A549 (cell line): Measurements from ENCODE around the gene NPAS2. TPM values are rescaled to one million over a fixed set of nuclear protein-coding genes. Genes with fewer than 3 reads are reported as not detected.

Experiments
- ATAC-seq, 2 experiments: fragments of 200-7000 bp in 1 of 2; fragments of >200 bp in 1 of 2; cut with Nextera tagmentation in 1 of 2; cut with Tn5 transposase in 1 of 2; 3 replicates each; pipeline versions ENCODE4 v1.8.0 to v1.9.1; 2018 to 2020; ENCODE audit warnings: mild to moderate bottlenecking in 1 of 2, moderate library complexity in 1 of 2
- CTCF ChIA-PET: fragments of 300-600 bp; sonication (Branson Sonifier 250); formaldehyde crosslinking; extraction: SDS; loops from one replicate; lab custom pipeline; 2021; ENCODE audit warnings: antibody characterized with exemption, inconsistent platforms; lab: Yijun Ruan, JAX
- POLR2A ChIA-PET: fragments of 350-600 bp; formaldehyde crosslinking; extraction: SDS; loops from one replicate; lab custom pipeline; 2021; ENCODE audit warnings: antibody characterized with exemption, inconsistent platforms; lab: Yijun Ruan, JAX
- DNase-seq, 2 experiments: peaks; one replicate each; pipeline versions ENCODE4 v3.0.0 to v3.0.0-alpha.2; 2011 to 2016; ENCODE audit warnings: low read depth in 1 of 2, low spot score in 1 of 2
- FAIRE-seq: peaks from 2 replicates; lab custom pipeline; 2011; peaks lifted over from hg19 to GRCh38; lab: Jason Lieb, UNC
- H3K27ac ChIP-seq, 2 experiments: fragments of >200 bp; sonication (Bioruptor Twin); formaldehyde crosslinking; 3 replicates each; pipeline ENCODE4 v1.5.1; 2016 to 2017
- H3K4me1 ChIP-seq: fragments of >200 bp; sonication (Bioruptor Twin); formaldehyde crosslinking; 3 replicates; pipeline ENCODE4 v1.6.1; 2016
- H3K4me2 ChIP-seq: fragments of >200 bp; sonication (Bioruptor Twin); formaldehyde crosslinking; 3 replicates; pipeline ENCODE4 v1.6.1; 2016
- H3K4me3 ChIP-seq: fragments of >200 bp; sonication (Bioruptor Twin); formaldehyde crosslinking; 3 replicates; pipeline ENCODE4 v1.5.1; 2016
- H3K9me3 ChIP-seq: fragments of >200 bp; sonication (Bioruptor Twin); formaldehyde crosslinking; 3 replicates; pipeline ENCODE4 v1.6.1; 2016
- CEBPB ChIP-seq, 2 experiments: fragments of >200 bp in 1 of 2; sonication (Bioruptor Twin) in 1 of 2; formaldehyde crosslinking in 1 of 2; IDR thresholded peaks; 2 replicates each; pipeline ENCODE4 v1.6.1; 2012 to 2016
- CTCF ChIP-seq: fragments of >200 bp; sonication (Bioruptor Twin); formaldehyde crosslinking; IDR thresholded peaks from 3 replicates; pipeline ENCODE4 v1.5.1; 2016
- E2F6 ChIP-seq: IDR thresholded peaks from 2 replicates; pipeline ENCODE4 v1.6.1; 2012; ENCODE audit warnings: low read depth, borderline replicate concordance
- EHMT2 ChIP-seq: fragments of 200-600 bp; sonication (generic); IDR thresholded peaks from 2 replicates; pipeline ENCODE4 v1.6.1; 2016; ENCODE audit warnings: antibody characterized with exemption, low read depth, mild to moderate bottlenecking, moderate library complexity
- ELK1 ChIP-seq: fragments of 150-350 bp; IDR thresholded peaks from 2 replicates; pipeline ENCODE4 v1.6.1; 2014; ENCODE audit warnings: low read depth, mild to moderate bottlenecking, low read length
- FOSB ChIP-seq: fragments of 250-450 bp; sonication (Bioruptor Pico); IDR thresholded peaks from 2 replicates; pipeline ENCODE4 v1.5.0; 2020; ENCODE audit warnings: mild to moderate bottlenecking, moderate library complexity
- GATA3 ChIP-seq: IDR thresholded peaks from 2 replicates; pipeline ENCODE4 v1.6.1; 2012; ENCODE audit warnings: borderline replicate concordance
- HMGXB4 ChIP-seq: fragments of 250-450 bp; sonication (Bioruptor Pico); IDR thresholded peaks from 2 replicates; pipeline ENCODE4 v1.5.0; 2021; ENCODE audit warnings: mild to moderate bottlenecking, moderate library complexity, borderline replicate concordance
- HOXA7 ChIP-seq: fragments of 250-450 bp; sonication (Bioruptor Pico); IDR thresholded peaks from 2 replicates; pipeline ENCODE4 v1.5.0; 2020; ENCODE audit warnings: mild to moderate bottlenecking, moderate library complexity
- HOXB13 ChIP-seq: fragments of 250-450 bp; sonication (Bioruptor Pico); IDR thresholded peaks from 2 replicates; pipeline ENCODE4 v1.5.0; 2020; ENCODE audit warnings: low read depth, mild to moderate bottlenecking, moderate library complexity
- MAX ChIP-seq: IDR thresholded peaks from 2 replicates; pipeline ENCODE4 v1.6.1; 2012
- MAZ ChIP-seq: fragments of 150-350 bp; IDR thresholded peaks from 2 replicates; pipeline ENCODE4 v1.6.1; 2014; ENCODE audit warnings: antibody characterized with exemption, low read depth, low read length, borderline replicate concordance
- MYC ChIP-seq: IDR thresholded peaks from 2 replicates; pipeline ENCODE4 v1.6.1; 2012; ENCODE audit warnings: mild to moderate bottlenecking, inconsistent platforms, low read length, improper control_type of control experiment, borderline replicate concordance
- NFE2L2 ChIP-seq: fragments of 150-350 bp; conservative IDR thresholded peaks from 2 replicates; pipeline ENCODE4 v1.6.1; 2014; ENCODE audit warnings: low read length
- PHF8 ChIP-seq: fragments of 200-600 bp; sonication (generic); IDR thresholded peaks from 2 replicates; pipeline ENCODE4 v1.6.1; 2016; ENCODE audit warnings: low read depth, mild to moderate bottlenecking, antibody characterized with exemption, moderate library complexity, borderline replicate concordance
- POLR2AphosphoS2 ChIP-seq: conservative IDR thresholded peaks from 2 replicates; pipeline ENCODE4 v1.6.1; 2012; ENCODE audit warnings: low read length, improper control_type of control experiment, inconsistent platforms
- RARB ChIP-seq: fragments of 250-450 bp; sonication (Bioruptor Pico); IDR thresholded peaks from 2 replicates; pipeline ENCODE4 v1.8.0; 2021; ENCODE audit warnings: mild to moderate bottlenecking, moderate library complexity
- RFX5 ChIP-seq: fragments of 450-650 bp; IDR thresholded peaks from 2 replicates; pipeline ENCODE4 v1.7.1; 2014; ENCODE audit warnings: antibody characterized with exemption, mild to moderate bottlenecking, moderate library complexity
- SMC3 ChIP-seq: fragments of >200 bp; sonication (Bioruptor Twin); formaldehyde crosslinking; IDR thresholded peaks from 3 replicates; pipeline ENCODE4 v1.6.1; 2018; ENCODE audit warnings: inconsistent platforms
- TP53 ChIP-seq: fragments of 250-450 bp; sonication (Bioruptor Pico); IDR thresholded peaks from 2 replicates; pipeline ENCODE4 v1.5.0; 2021; ENCODE audit warnings: mild to moderate bottlenecking, moderate library complexity
- ZNF302 ChIP-seq: fragments of 250-450 bp; sonication (Bioruptor Pico); IDR thresholded peaks from 2 replicates; pipeline ENCODE4 v1.9.0; 2021; ENCODE audit warnings: inconsistent platforms, mild to moderate bottlenecking, moderate library complexity
- WGBS: methylation state at CpG from one replicate; pipeline ENCODE4 v1.1.6; 2017; ENCODE audit errors: missing lambda C conversion rate; 5-methylcytosine and 5-hydroxymethylcytosine counted together
- polyA plus RNA-seq, 4 experiments: library from polyadenylated mRNA; depleted of rRNA in 3 of 4; stranded (reverse); fragments of >200 nt; fragmentation: RNase III in 1 of 4; extraction: RNeasy Plus Mini Kit Qiagen cat#74134 plus additional on column Dnase treatment in 1 of 4; gene quantifications; 2 replicates in 3 of 4; 3 replicates in 1 of 4; pipeline ENCODE4 v1.2.3, GENCODE V29; 2011 to 2017

NPAS2 gene
- polyA plus RNA-seq, 2 of the 4 experiments (the other 2 are of a cell fraction): 31.4 to 56.1 TPM

- ChIA-PET CTCF (interaction anchor here (0.7 to 3.2 kb wide), 15 partner anchors 9 to 296 kb away, joined by 3 to 18 read pairs (median 4); no protein-coding TSS in a partner anchor), POLR2A (interaction anchor here (0.7 to 2.1 kb wide), 9 partner anchors 10 to 341 kb away, joined by 3 to 16 read pairs (median 4); partner anchors contain the start of genes NPAS2, PDCL3 and RPL31)
- 31% methylated on average over 16 of the region's 17 CpGs for WGBS
- H3K9me3 ChIP-seq: peaks cover 14% of the 10 kb centered on the region
- peak; percentile 58 to 66 for ATAC-seq
- H3K4me3 ChIP-seq: 0 out of 3 replicates have a peak overlapping the region, but pooled peaks have one; percentile 3
- peak overlapping the region; percentile 97 for H3K27ac ChIP-seq
- TF ChIP-seq HOXA7 (CRISPR knock-in tag): peak; percentile 45; the same call in 1 of the 2 replicates
- no peak for TF ChIP-seq CTCF
- TF ChIP-seq PHF8: no peak
- no peak for TF ChIP-seq ELK1
- TF ChIP-seq CEBPB (IDR thresholded peaks at IDR 0.05): peak; percentile 72 to 91
- 0 out of 3 replicates have a peak, but pooled peaks have one; percentile 10 for TF ChIP-seq SMC3
- TF ChIP-seq MAX: peak; percentile 37; the same call in 1 of the 2 replicates
- peak overlapping the region; percentile 76 for H3K4me2 ChIP-seq
- FAIRE-seq: no peak
- H3K4me1 ChIP-seq: peaks cover 66% of the 10 kb centered on the region
- DNase-seq: peak; percentile 55 to 83
Measured at GRCh38 chr2:100903534-100904258, 83.8 kb downstream of the NPAS2 start.

GRCh38 chr2:100905132-100905805 lies 85.3 kb downstream of the NPAS2 start:
- POLR2A ChIA-PET: no interaction called here
- 76% methylated on average over 9 of the region's 9 CpGs for WGBS
- CTCF ChIA-PET: interaction anchor here (1.0 to 3.2 kb wide), 4 partner anchors 8 to 299 kb away, joined by 4 to 18 read pairs (median 4); no protein-coding TSS in a partner anchor
- DNase-seq (no peak), FAIRE-seq (no peak), ATAC-seq (no peak)
- peak overlapping the region; percentile 97 for H3K27ac ChIP-seq
- no peak overlapping the region for H3K4me3 ChIP-seq
- no peak overlapping the region; the same call in 2 of the 3 replicates for H3K4me2 ChIP-seq
- TF ChIP-seq HMGXB4 (CRISPR knock-in tag): no peak
- no peak for TF ChIP-seq ZNF302
- TF ChIP-seq CTCF: no peak
- TF ChIP-seq TP53 (CRISPR knock-in tag): no peak
- TF ChIP-seq POLR2AphosphoS2: no peak
- TF ChIP-seq EHMT2: no peak
- TF ChIP-seq NFE2L2: no peak
- no peak for TF ChIP-seq RFX5
- TF ChIP-seq E2F6: no peak
- TF ChIP-seq FOSB (CRISPR knock-in tag): no peak
- no peak for TF ChIP-seq GATA3
- no peak for TF ChIP-seq MYC
- no peak for TF ChIP-seq PHF8
- no peak for TF ChIP-seq RARB (CRISPR knock-in tag)
- TF ChIP-seq MAZ: no peak
- no peak for TF ChIP-seq HOXB13 (CRISPR knock-in tag)
- no peak for TF ChIP-seq HOXA7 (CRISPR knock-in tag)
- peaks cover 8% of the 10 kb centered on the region for H3K9me3 ChIP-seq
- peaks cover 66% of the 10 kb centered on the region for H3K4me1 ChIP-seq
